Neural cell (in vitro differentiated cells): ENCODE data around the gene SPARCL1. TPM values are rescaled to one million over a fixed set of nuclear protein-coding genes. Genes with fewer than 3 reads are reported as not detected.

Experiments used
- H2AFZ ChIP-seq: fragments of 200-600, 300-800 bp; sonication (generic), shearing (Covaris generic); 2 replicates; pipeline ENCODE4 v1.6.0; 2014; ENCODE audit warnings: low read depth, mild to moderate bottlenecking, antibody characterized with exemption, low read length, moderate library complexity
- H3F3A ChIP-seq: fragments of 200-600 bp; shearing (Covaris generic); 2 replicates; pipeline ENCODE4 v1.6.1; 2016; ENCODE audit warnings: mild to moderate bottlenecking, moderate library complexity, mixed read lengths, antibody characterized with exemption, low read length; ENCODE audit not compliant: insufficient read depth, poor library complexity, severe bottlenecking
- H3K27ac ChIP-seq: fragments of 200-600, 300-800 bp; sonication (generic), shearing (Covaris generic); 2 replicates; pipeline ENCODE4 v1.5.1; 2014; ENCODE audit warnings: mild to moderate bottlenecking, low read length, moderate library complexity
- H3K27me3 ChIP-seq: fragments of 300-800, 200-600 bp; sonication (generic), shearing (Covaris generic); 2 replicates; pipeline ENCODE4 v1.6.0; 2014; ENCODE audit warnings: mild to moderate bottlenecking, low read depth, low read length, moderate library complexity; ENCODE audit not compliant: insufficient read depth
- H3K36me3 ChIP-seq: fragments of 300-800, 200-600 bp; sonication (generic), shearing (Covaris generic); 2 replicates; pipeline ENCODE4 v1.5.1; 2014; ENCODE audit warnings: mild to moderate bottlenecking, antibody characterized with exemption, low read length, moderate library complexity; ENCODE audit not compliant: insufficient read depth
- H3K4me2 ChIP-seq: fragments of 300-800, 200-600 bp; sonication (generic), shearing (Covaris generic); 2 replicates; pipeline ENCODE4 v1.6.0; 2014; ENCODE audit warnings: mild to moderate bottlenecking, low read length
- H3K4me3 ChIP-seq: fragments of 300-800, 200-600 bp; sonication (generic), shearing (Covaris generic); 2 replicates; pipeline ENCODE4 v1.5.1; 2014; ENCODE audit warnings: mild to moderate bottlenecking, low read length, moderate library complexity
- H3K79me2 ChIP-seq: fragments of 200-600 bp; shearing (Covaris generic); replicated peaks from 2 replicates; pipeline ENCODE4 v1.6.0; 2014; ENCODE audit warnings: mild to moderate bottlenecking, low read length, moderate library complexity; ENCODE audit not compliant: insufficient read depth
- H3K9ac ChIP-seq: fragments of 300-800, 200-600 bp; sonication (generic), shearing (Covaris generic); 2 replicates; pipeline ENCODE4 v1.6.1; 2016; ENCODE audit warnings: mild to moderate bottlenecking, low read length, mixed read lengths
- H3K9me2 ChIP-seq: fragments of 200-600 bp; shearing (Covaris generic); 2 replicates; pipeline ENCODE4 v1.6.1; 2016; ENCODE audit warnings: mild to moderate bottlenecking, low read length, mixed read lengths; ENCODE audit not compliant: insufficient read depth
- H3K9me3 ChIP-seq: fragments of 200-600, 300-800 bp; sonication (generic), shearing (Covaris generic); 2 replicates; pipeline ENCODE4 v1.6.1; 2016; ENCODE audit warnings: mild to moderate bottlenecking, mixed run types, low read length, moderate library complexity, mixed read lengths
- H4K20me1 ChIP-seq: fragments of 200-600 bp; shearing (Covaris generic); 2 replicates; pipeline ENCODE4 v1.6.1; 2016; ENCODE audit warnings: mild to moderate bottlenecking, mixed run types; ENCODE audit not compliant: insufficient read depth
- EP300 ChIP-seq: fragments of 450-650 bp; conservative IDR thresholded peaks from 2 replicates; pipeline ENCODE4 v1.6.1; 2014; ENCODE audit warnings: antibody characterized with exemption, mild to moderate bottlenecking, moderate library complexity; ENCODE audit not compliant: poor library complexity, severe bottlenecking
- EZH2 ChIP-seq: fragments of 200-600, 300-800 bp; shearing (Covaris generic), sonication (generic); IDR thresholded peaks from 2 replicates; pipeline ENCODE4 v1.6.1; 2014; ENCODE audit warnings: antibody characterized with exemption, low read length, borderline replicate concordance, mild to moderate bottlenecking; ENCODE audit not compliant: insufficient read depth, poor library complexity, severe bottlenecking
- MXI1 ChIP-seq: fragments of 450-650 bp; conservative IDR thresholded peaks from 2 replicates; pipeline ENCODE4 v1.6.1; 2014; ENCODE audit warnings: antibody characterized with exemption, mild to moderate bottlenecking; ENCODE audit not compliant: poor library complexity, severe bottlenecking
- POLR2AphosphoS5 ChIP-seq: IDR thresholded peaks from 2 replicates; pipeline ENCODE4 v1.6.1; 2012
- RAD21 ChIP-seq: fragments of 450-650 bp; conservative IDR thresholded peaks from 2 replicates; pipeline ENCODE4 v1.6.1; 2014; ENCODE audit warnings: antibody characterized with exemption, mild to moderate bottlenecking, moderate library complexity
- REST ChIP-seq: IDR thresholded peaks from 2 replicates; pipeline ENCODE4 v1.6.1; 2012; ENCODE audit warnings: borderline replicate concordance
- SMC3 ChIP-seq: fragments of 450-650 bp; conservative IDR thresholded peaks from 2 replicates; pipeline ENCODE4 v1.6.1; 2014; ENCODE audit warnings: antibody characterized with exemption, mild to moderate bottlenecking, moderate library complexity; ENCODE audit not compliant: poor library complexity
- TAF1 ChIP-seq: IDR thresholded peaks from 2 replicates; pipeline ENCODE4 v1.6.1; 2012; ENCODE audit warnings: low read depth
- polyA plus RNA-seq: library from polyadenylated mRNA; depleted of rRNA; stranded (reverse); fragments of >200 nt; gene quantifications from 2 replicates; pipeline ENCODE4 v1.2.3, GENCODE V29; 2014
- TF ChIP-seq, protein P1 (sequence below): fragments of 450-650 bp; IDR thresholded peaks from 2 replicates; pipeline ENCODE4 v1.5.1; 2014; ENCODE audit warnings: antibody characterized with exemption, mild to moderate bottlenecking, moderate library complexity; ENCODE audit not compliant: poor library complexity, severe bottlenecking

The SPARCL1 gene
- polyA plus RNA-seq, 1 donor from 2014 or later = 0.89 TPM

DNA sequence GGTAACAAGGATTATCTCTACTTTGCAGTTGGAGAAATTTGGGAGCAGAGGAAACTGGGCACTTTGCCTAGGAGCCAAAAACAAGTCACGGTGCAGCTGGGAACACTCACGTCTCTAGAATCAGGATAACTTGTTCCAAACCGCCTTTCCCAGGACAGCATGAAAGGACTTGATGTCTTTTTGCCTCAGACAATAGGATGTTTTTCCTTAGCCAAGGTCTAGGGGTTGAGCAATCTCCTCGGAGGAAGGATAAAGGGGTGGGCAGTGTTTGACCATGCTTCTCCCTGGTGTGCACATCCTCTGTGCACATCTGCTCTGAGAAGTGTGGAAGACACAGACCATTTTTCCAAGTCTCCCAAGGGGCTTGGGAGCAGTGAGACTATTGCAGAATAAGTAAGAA is 1.7 kb upstream of the SPARCL1 start:
- no peak overlapping the region for H3K4me2 ChIP-seq
- H4K20me1 ChIP-seq = no peaks in the 10 kb centered on the region
- H3K79me2 ChIP-seq = no peaks in the 10 kb centered on the region
- no peaks in the 10 kb centered on the region for H3K9me2 ChIP-seq
- no peak overlapping the region for H3K27ac ChIP-seq
- H3K9me3 ChIP-seq = no peaks in the 10 kb centered on the region
- no peak overlapping the region for H3K4me3 ChIP-seq
- no peaks in the 10 kb centered on the region for H3F3A ChIP-seq
- TF ChIP-seq TAF1 (no peak), REST (no peak), SMC3 (no peak), EP300 (no peak)
- TF ChIP-seq, protein P1, sequence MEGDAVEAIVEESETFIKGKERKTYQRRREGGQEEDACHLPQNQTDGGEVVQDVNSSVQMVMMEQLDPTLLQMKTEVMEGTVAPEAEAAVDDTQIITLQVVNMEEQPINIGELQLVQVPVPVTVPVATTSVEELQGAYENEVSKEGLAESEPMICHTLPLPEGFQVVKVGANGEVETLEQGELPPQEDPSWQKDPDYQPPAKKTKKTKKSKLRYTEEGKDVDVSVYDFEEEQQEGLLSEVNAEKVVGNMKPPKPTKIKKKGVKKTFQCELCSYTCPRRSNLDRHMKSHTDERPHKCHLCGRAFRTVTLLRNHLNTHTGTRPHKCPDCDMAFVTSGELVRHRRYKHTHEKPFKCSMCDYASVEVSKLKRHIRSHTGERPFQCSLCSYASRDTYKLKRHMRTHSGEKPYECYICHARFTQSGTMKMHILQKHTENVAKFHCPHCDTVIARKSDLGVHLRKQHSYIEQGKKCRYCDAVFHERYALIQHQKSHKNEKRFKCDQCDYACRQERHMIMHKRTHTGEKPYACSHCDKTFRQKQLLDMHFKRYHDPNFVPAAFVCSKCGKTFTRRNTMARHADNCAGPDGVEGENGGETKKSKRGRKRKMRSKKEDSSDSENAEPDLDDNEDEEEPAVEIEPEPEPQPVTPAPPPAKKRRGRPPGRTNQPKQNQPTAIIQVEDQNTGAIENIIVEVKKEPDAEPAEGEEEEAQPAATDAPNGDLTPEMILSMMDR = no peak
- H3K9ac ChIP-seq = no peak overlapping the region
- no peak overlapping the region for H2AFZ ChIP-seq
- H3K27me3 ChIP-seq = no peaks in the 10 kb centered on the region
- no peaks in the 10 kb centered on the region for H3K36me3 ChIP-seq

DNA sequence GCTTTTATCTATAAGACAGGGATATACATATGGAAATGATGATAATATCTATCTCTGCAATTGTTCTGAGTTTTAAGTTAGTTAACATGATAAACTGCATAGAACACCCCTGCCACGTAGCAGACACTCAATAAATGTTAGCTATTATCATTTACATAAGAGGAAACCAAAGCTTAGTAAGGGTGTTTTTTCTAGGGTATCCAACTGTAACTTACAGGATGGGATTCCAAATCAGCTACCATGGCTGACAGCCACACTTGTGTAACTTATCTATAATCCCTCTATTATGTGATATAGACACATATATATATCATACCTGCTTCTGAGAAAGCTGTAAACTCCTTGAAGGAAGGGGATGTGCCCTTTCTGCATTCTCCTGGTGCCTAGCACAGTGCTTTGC is 1.1 kb upstream of the SPARCL1 start:
- Histone ChIP-seq H3K27ac (no peak overlapping the region), H4K20me1 (no peaks in the 10 kb centered on the region), H3K79me2 (no peaks in the 10 kb centered on the region), H3K9me3 (no peaks in the 10 kb centered on the region), H3K36me3 (no peaks in the 10 kb centered on the region), H3K4me3 (no peak overlapping the region), H3K4me2 (no peak overlapping the region), H3F3A (no peaks in the 10 kb centered on the region), H3K27me3 (no peaks in the 10 kb centered on the region), H3K9me2 (no peaks in the 10 kb centered on the region), H3K9ac (no peak overlapping the region), H2AFZ (no peak overlapping the region)
- TF ChIP-seq SMC3 = no peak
- no peak for TF ChIP-seq EZH2
- TF ChIP-seq TAF1 = no peak

GRCh38 chr4:87527431-87528220 is 1.6 kb downstream of the SPARCL1 start:
- Histone ChIP-seq H3K27me3 (no peaks in the 10 kb centered on the region), H3K9me2 (no peaks in the 10 kb centered on the region), H2AFZ (no peak overlapping the region), H3K79me2 (no peaks in the 10 kb centered on the region), H3K4me3 (no peak overlapping the region), H3K36me3 (no peaks in the 10 kb centered on the region), H3K9ac (no peak overlapping the region), H3K9me3 (no peaks in the 10 kb centered on the region), H3K27ac (no peak overlapping the region), H4K20me1 (no peaks in the 10 kb centered on the region), H3K4me2 (no peak overlapping the region), H3F3A (no peaks in the 10 kb centered on the region)
- TF ChIP-seq RAD21 (no peak), MXI1 (no peak), EP300 (no peak), POLR2AphosphoS5 (no peak), SMC3 (no peak), EZH2 (no peak), TAF1 (no peak), REST (no peak)
- TF ChIP-seq, protein P1 = no peak
